Ovary (tissue), 9 donors: ENCODE measurements around the gene IGF1R. TPM values are rescaled to one million over a fixed set of nuclear protein-coding genes. Genes with fewer than 3 reads are reported as not detected.

Experiments used
- DNase-seq, 5 donors: peaks; one replicate each; pipeline ENCODE4 v3.0.0-alpha.2; 2019 to 2020
- H3K27ac ChIP-seq, 2 donors: fragments of 200-600 bp; one replicate each; pipeline versions ENCODE4 v1.5.1 to v1.8.0; 2019 to 2022
- H3K27me3 ChIP-seq: fragments of 200-600 bp; one replicate; pipeline ENCODE4 v1.8.0; 2022
- H3K36me3 ChIP-seq: fragments of 200-600 bp; sonication (generic); one replicate; pipeline ENCODE4 v1.5.1; 2019
- H3K4me1 ChIP-seq: one replicate; pipeline ENCODE4 v1.8.1; 2013; ENCODE audit warnings: mild to moderate bottlenecking, moderate library complexity; ENCODE audit not compliant: insufficient read depth
- H3K4me3 ChIP-seq: fragments of 200-600 bp; sonication (generic); one replicate; pipeline ENCODE4 v1.5.1; 2017
- H3K9me3 ChIP-seq, 2 donors: fragments of 200-600 bp in 1 of 2; sonication (generic) in 1 of 2; one replicate each; pipeline versions ENCODE4 v1.5.1 to v1.8.1; 2013 to 2019; ENCODE audit warnings: mild to moderate bottlenecking in 1 of 2, moderate library complexity in 1 of 2
- CTCF ChIP-seq, 3 donors: fragments of 450-650 bp in 2 of 3; fragments of 200-600 bp in 1 of 3; IDR thresholded peaks; one replicate each; pipeline versions ENCODE4 v1.5.1 to v1.8.0; 2016 to 2022; ENCODE audit warnings: antibody characterized with exemption in 3 of 3, mild to moderate bottlenecking in 1 of 3
- EP300 ChIP-seq: sonication (generic); formaldehyde crosslinking; IDR thresholded peaks from one replicate; pipeline ENCODE4 v1.6.1; 2017; ENCODE audit warnings: antibody characterized with exemption
- POLR2A ChIP-seq: fragments of 450-650 bp; IDR thresholded peaks from one replicate; pipeline ENCODE4 v1.6.1; 2017; ENCODE audit warnings: antibody characterized with exemption, mild to moderate bottlenecking, moderate library complexity
- WGBS, 3 donors: extraction: QIAGEN DNeasy Blood & Tissue Kit in 1 of 3; methylation state at CpG; one replicate each; pipeline versions ENCODE4 v1.1.5 to v1.1.7; 2013 to 2017; 5-methylcytosine and 5-hydroxymethylcytosine counted together
- intact Hi-C, 4 donors: fragments of 100-400 bp; cut with DNase I; formaldehyde crosslinking; loops; one replicate each; pipeline versions ENCODE4 v1.11.0 to v1.15.1; 2022 to 2023
- microRNA-seq, 3 donors: library from miRNA; unstranded; fragments of <30 nt; microRNA quantifications; one replicate each; pipeline versions ENCODE4 to v1.2.0, GENCODE V29; 2019 to 2020
- polyA plus RNA-seq, 2 donors: library from polyadenylated mRNA; stranded (reverse); fragments of 200-250 nt in 1 of 2; fragments of 350-450 nt in 1 of 2; fragmentation: Illumina TruSeq in 1 of 2; extraction: RNeasy Lipid Tissue Mini Kit (QIAGEN cat#74804) in 1 of 2; gene quantifications; one replicate each; pipeline ENCODE4 v1.2.3, GENCODE V29; 2013 to 2014
- small RNA-seq: library from RNA; depleted of rRNA; stranded (forward); fragments of <200 nt; gene quantifications from one replicate; pipeline ENCODE3, GENCODE V24; 2016
- total RNA-seq, 7 donors: library from RNA; depleted of rRNA in 2 of 7; stranded (reverse); fragments of >200 nt in 2 of 7; fragmentation: NEBNext Ultra II Directional in 3 of 7; extraction: Animal tissue kit (Norgen Biotek cat#: 25700) in 3 of 7; gene quantifications; one replicate each; pipeline versions ENCODE4 v1.1.0 to v1.2.4, GENCODE V29; 2016 to 2023
- donor health status: DM: no; HTN: no; CAD: no; lungs with moderate emphysema.
- donor health status: DM: no; HTN: no; CAD: no.
- donor health status: Bipolar disorder and iron deficiency.
- donor health status: DM: yes; HTN: yes; CAD: no.
- donor health status: DM: no; HTN: no; CAD: no.
- donor health status: DM: yes; HTN: yes; CAD: no.

The IGF1R gene
- total and polyA plus RNA-seq, 9 donors = 15.4 to 88.7 (median 68.9) TPM

GRCh38 chr15:99006146-99006545 lies 357.8 kb downstream of the IGF1R start:
- TF ChIP-seq POLR2A (no peak), EP300 (no peak), CTCF (IDR thresholded peaks at IDR 0.05) (no peak)
- Histone ChIP-seq H3K9me3 (no peaks in the 10 kb centered on the region), H3K27me3 (no peaks in the 10 kb centered on the region), H3K27ac (no peak overlapping the region), H3K4me3 (no peak overlapping the region), H3K4me1 (no peaks in the 10 kb centered on the region), H3K36me3 (no peaks in the 10 kb centered on the region)
- intact Hi-C loops = no loop called here
- no peak for DNase-seq
- 84 to 87% (median 86%) methylated on average over 9 of the region's 9 CpGs for WGBS, 3 donors

- no peaks in the 10 kb centered on the region for H3K9me3 ChIP-seq
- no peak overlapping the region for H3K27ac ChIP-seq
- H3K4me1 ChIP-seq = no peaks in the 10 kb centered on the region
- no peak for DNase-seq
- intact Hi-C loops = no loop called here
- no peak for TF ChIP-seq POLR2A
- TF ChIP-seq EP300 = no peak
- no peak for TF ChIP-seq CTCF (IDR thresholded peaks at IDR 0.05)
- no peak overlapping the region for H3K4me3 ChIP-seq
- H3K27me3 ChIP-seq = no peaks in the 10 kb centered on the region
- 93 to 94% (median 93%) methylated on average over 17 of the region's 17 CpGs for WGBS, 3 donors
- no peaks in the 10 kb centered on the region for H3K36me3 ChIP-seq
Observed at GRCh38 chr15:99006904-99007495, 358.7 kb downstream of the IGF1R start.

DNA sequence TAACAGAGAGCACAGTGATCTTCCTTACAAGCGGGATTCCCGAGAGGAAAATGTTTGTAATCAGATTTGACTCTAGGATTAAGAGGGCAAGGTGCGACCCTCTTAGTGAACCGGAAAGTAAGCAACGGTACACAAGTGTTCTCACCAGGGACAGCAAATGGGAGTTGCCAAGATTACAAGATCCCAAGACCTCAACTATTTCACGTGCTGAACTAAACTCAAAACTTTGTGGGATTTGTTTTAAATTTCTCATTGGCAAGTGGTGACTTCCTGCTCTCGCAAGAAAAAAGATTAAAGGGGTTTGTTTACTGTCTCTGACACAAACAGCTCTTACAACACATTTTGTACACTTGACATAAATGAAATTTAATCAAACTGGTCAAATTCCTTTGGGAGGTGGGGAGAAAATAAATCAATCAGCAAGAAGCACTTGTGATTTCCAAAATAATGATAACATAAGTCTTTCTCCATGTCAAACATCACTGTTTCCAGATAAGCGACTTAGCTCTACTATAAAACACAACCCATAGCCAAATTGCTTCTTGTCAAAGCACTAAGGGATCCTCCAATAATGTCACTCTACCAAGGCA lies 361.5 kb downstream of the IGF1R start:
- Histone ChIP-seq H3K9me3 (no peaks in the 10 kb centered on the region), H3K27me3 (no peaks in the 10 kb centered on the region), H3K4me1 (no peaks in the 10 kb centered on the region), H3K36me3 (no peaks in the 10 kb centered on the region), H3K27ac (no peak overlapping the region), H3K4me3 (no peak overlapping the region)
- intact Hi-C loops = no loop called here
- WGBS, 3 donors = 5 to 19% (median 7%) methylated on average over 8 of the region's 8 CpGs
- TF ChIP-seq CTCF (IDR thresholded peaks at IDR 0.05) (no peak), POLR2A (no peak), EP300 (no peak)
- DNase-seq = no peak

DNA sequence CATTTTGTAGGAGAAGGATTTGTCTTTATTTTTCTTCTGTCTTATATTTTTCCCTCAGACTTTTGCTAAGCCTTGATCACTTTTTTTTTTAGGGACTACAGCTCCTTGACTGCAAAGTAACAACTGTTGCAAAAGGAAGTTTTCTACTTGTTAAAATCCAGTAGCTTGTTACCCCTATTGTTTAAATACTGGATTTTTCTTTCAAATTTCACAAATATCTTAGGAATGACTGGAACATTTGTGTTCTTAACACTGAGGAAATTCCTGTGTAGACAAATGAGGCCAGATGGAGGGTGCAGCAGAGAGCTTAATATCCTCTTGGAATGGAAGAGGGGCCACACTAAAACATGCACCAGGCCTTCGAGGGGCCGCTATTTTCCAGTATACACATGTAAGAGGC lies 362.4 kb downstream of the IGF1R start:
- no peak for DNase-seq
- no peak overlapping the region for H3K27ac ChIP-seq
- WGBS, 3 donors = 55 to 80% (median 65%) methylated on average over 2 of the region's 2 CpGs
- no peak for TF ChIP-seq EP300
- TF ChIP-seq CTCF (IDR thresholded peaks at IDR 0.05) = no peak
- TF ChIP-seq POLR2A = no peak
- H3K36me3 ChIP-seq = no peaks in the 10 kb centered on the region
- no peaks in the 10 kb centered on the region for H3K9me3 ChIP-seq
- H3K4me1 ChIP-seq = peaks cover 2% of the 10 kb centered on the region
- H3K4me3 ChIP-seq = no peak overlapping the region
- no peaks in the 10 kb centered on the region for H3K27me3 ChIP-seq
- intact Hi-C loops = no loop called here

Small RNA genes lying within 50 kb of the gene (microRNA-seq; reads per million reads assigned to microRNA genes)
- gene MIR4714 = 0.18 to 1.6 (median 1.1) reads per million in 3 donors

Small RNA genes lying within 50 kb of the gene (small RNA-seq; reads per million reads assigned to genes)
- gene MIR4714 = not detected
